SU-DHL-6 (cell line): Measurements from ENCODE around the gene MAST1.

ENCODE experiments used
- H2AFZ ChIP-seq: fragments of 200-600 bp; sonication (generic); 2 replicates; pipeline ENCODE4 v1.6.1; 2014; ENCODE audit warnings: low read depth, mild to moderate bottlenecking, moderate library complexity, mixed read lengths, antibody characterized with exemption, low read length; ENCODE audit not compliant: severe bottlenecking
- H3F3A ChIP-seq: fragments of 200-600 bp; shearing (Covaris generic); 2 replicates; pipeline ENCODE4 v1.6.0; 2016; ENCODE audit warnings: antibody characterized with exemption, mild to moderate bottlenecking; ENCODE audit not compliant: insufficient read depth
- H3K27ac ChIP-seq: fragments of 200-600 bp; sonication (generic); 2 replicates; pipeline ENCODE4 v1.5.1; 2016; ENCODE audit warnings: low read depth, mild to moderate bottlenecking, low read length, moderate library complexity, mixed read lengths
- H3K27me3 ChIP-seq: fragments of 200-600 bp; sonication (generic), shearing (Covaris generic); 2 replicates; pipeline ENCODE4 v1.6.0; 2014; ENCODE audit warnings: mild to moderate bottlenecking, low read length
- H3K36me3 ChIP-seq: fragments of 200-600 bp; sonication (generic); 2 replicates; pipeline ENCODE4 v1.6.1; 2014; ENCODE audit warnings: mild to moderate bottlenecking, low read length, mixed read lengths
- H3K4me2 ChIP-seq: fragments of 300-600, 200-600 bp; shearing (Covaris generic), sonication (generic); 2 replicates; pipeline ENCODE4 v1.6.0; 2014; ENCODE audit warnings: low read length, low read depth, mild to moderate bottlenecking; ENCODE audit not compliant: poor library complexity, severe bottlenecking
- H3K4me3 ChIP-seq: fragments of 200-600 bp; sonication (generic); 2 replicates; pipeline ENCODE4 v1.5.1; 2014; ENCODE audit warnings: antibody characterized with exemption, low read length, mild to moderate bottlenecking, mixed read lengths; ENCODE audit not compliant: insufficient read depth, poor library complexity, severe bottlenecking
- H3K79me2 ChIP-seq: fragments of 200-600 bp; sonication (generic); 2 replicates; pipeline ENCODE4 v1.6.1; 2014; ENCODE audit warnings: mild to moderate bottlenecking, low read length, moderate library complexity; ENCODE audit not compliant: insufficient read depth
- H3K9ac ChIP-seq: fragments of 200-600 bp; sonication (generic); 2 replicates; pipeline ENCODE4 v1.7.0; 2014; ENCODE audit warnings: mild to moderate bottlenecking, low read length
- H3K9me2 ChIP-seq: fragments of 200-600 bp; sonication (generic); replicated peaks from 2 replicates; pipeline ENCODE4 v1.6.1; 2014; ENCODE audit warnings: low read length; ENCODE audit not compliant: insufficient read depth
- H3K9me3 ChIP-seq: fragments of 200-600 bp; sonication (generic); 2 replicates; pipeline ENCODE4 v1.6.1; 2014; ENCODE audit warnings: low read length, mixed read lengths; ENCODE audit not compliant: insufficient read depth
- H4K20me1 ChIP-seq: fragments of 200-600 bp; sonication (generic); 2 replicates; pipeline ENCODE4 v1.6.1; 2014; ENCODE audit warnings: low read depth, mild to moderate bottlenecking, antibody characterized with exemption, low read length, moderate library complexity, mixed read lengths
- CTCF ChIP-seq: fragments of 200-600 bp; sonication (generic); IDR thresholded peaks from one replicate; pipeline ENCODE4 v1.5.1; 2017; ENCODE audit warnings: antibody characterized with exemption, mild to moderate bottlenecking, low read length, moderate library complexity; ENCODE audit not compliant: insufficient read depth, poor library complexity, severe bottlenecking
- EZH2phosphoT487 ChIP-seq: fragments of 200-600 bp; sonication (generic), shearing (Covaris generic); conservative IDR thresholded peaks from 2 replicates; pipeline ENCODE4 v1.6.1; 2018; ENCODE audit warnings: mild to moderate bottlenecking, antibody characterized with exemption, low read length, moderate library complexity, mixed read lengths

Gene MAST1

GRCh38 chr19:12789904-12790619 lies 48.3 kb upstream of the MAST1 start:
- Histone ChIP-seq H2AFZ (peak overlapping the region; percentile 28), H3K27me3 (no peaks in the 10 kb centered on the region), H3K9me2 (no peaks in the 10 kb centered on the region), H3K4me2 (peak overlapping the region; percentile 94), H3K79me2 (no peaks in the 10 kb centered on the region), H3K27ac (no peak overlapping the region), H3F3A (peaks cover 36% of the 10 kb centered on the region), H3K36me3 (no peaks in the 10 kb centered on the region), H3K9ac (peak overlapping the region; percentile 77), H4K20me1 (no peaks in the 10 kb centered on the region), H3K4me3 (peak overlapping the region; percentile 21), H3K9me3 (no peaks in the 10 kb centered on the region)
- TF ChIP-seq EZH2phosphoT487 = no peak
- no peak for TF ChIP-seq CTCF

GRCh38 chr19:12790628-12791344 lies 47.5 kb upstream of the MAST1 start:
- Histone ChIP-seq H3K4me2 (peak overlapping the region; percentile 94), H3F3A (peaks cover 36% of the 10 kb centered on the region), H3K79me2 (no peaks in the 10 kb centered on the region), H3K27me3 (no peaks in the 10 kb centered on the region), H3K9ac (peak overlapping the region; percentile 77), H2AFZ (no peak overlapping the region), H3K9me2 (no peaks in the 10 kb centered on the region), H3K27ac (no peak overlapping the region), H3K36me3 (no peaks in the 10 kb centered on the region), H4K20me1 (no peaks in the 10 kb centered on the region), H3K4me3 (peak overlapping the region; percentile 60), H3K9me3 (no peaks in the 10 kb centered on the region)
- TF ChIP-seq EZH2phosphoT487 (no peak), CTCF (no peak)

- TF ChIP-seq CTCF (no peak), EZH2phosphoT487 (no peak)
- Histone ChIP-seq H3K4me2 (peak within 1 kb of the TSS; percentile 94), H2AFZ (peak within 1 kb of the TSS; percentile 52), H3K9ac (peak within 1 kb of the TSS; percentile 77), H3K27ac (peak within 1 kb of the TSS; percentile 70), H4K20me1 (no peaks in the 10 kb centered on the region), H3F3A (peaks cover 36% of the 10 kb centered on the region), H3K27me3 (no peaks in the 10 kb centered on the region), H3K79me2 (no peaks in the 10 kb centered on the region), H3K9me2 (no peaks in the 10 kb centered on the region), H3K4me3 (peak within 1 kb of the TSS; percentile 60), H3K9me3 (no peaks in the 10 kb centered on the region), H3K36me3 (no peaks in the 10 kb centered on the region)
These were observed 46.8 kb upstream of the MAST1 start, which contains the start of gene JUNB for GRCh38 chr19:12791345-12792050. Gene JUNB (plus strand): TSS chr19:12791486. CDS start chr19:12791772, 286 bp downstream.
